Gastroesophageal sphincter (tissue), 3 donors: Measurements from ENCODE around the gene ZSWIM4.

Experiments used
- POLR2A ChIP-seq, 2 donors: fragments of 450-650 bp; IDR thresholded peaks; one replicate each; pipeline ENCODE4 v1.6.1; 2017; ENCODE audit warnings: antibody characterized with exemption in 2 of 2, mild to moderate bottlenecking in 2 of 2, moderate library complexity in 1 of 2
- TF ChIP-seq, protein P1 (sequence below), 4 experiments: fragments of 200-600 bp in 2 of 4; fragments of 450-650 bp in 2 of 4; sonication (generic) in 1 of 4; IDR thresholded peaks; one replicate each; pipeline ENCODE4 v1.5.1; 2017 to 2019; ENCODE audit warnings: antibody characterized with exemption in 4 of 4, mild to moderate bottlenecking in 2 of 4, moderate library complexity in 2 of 4

DNA sequence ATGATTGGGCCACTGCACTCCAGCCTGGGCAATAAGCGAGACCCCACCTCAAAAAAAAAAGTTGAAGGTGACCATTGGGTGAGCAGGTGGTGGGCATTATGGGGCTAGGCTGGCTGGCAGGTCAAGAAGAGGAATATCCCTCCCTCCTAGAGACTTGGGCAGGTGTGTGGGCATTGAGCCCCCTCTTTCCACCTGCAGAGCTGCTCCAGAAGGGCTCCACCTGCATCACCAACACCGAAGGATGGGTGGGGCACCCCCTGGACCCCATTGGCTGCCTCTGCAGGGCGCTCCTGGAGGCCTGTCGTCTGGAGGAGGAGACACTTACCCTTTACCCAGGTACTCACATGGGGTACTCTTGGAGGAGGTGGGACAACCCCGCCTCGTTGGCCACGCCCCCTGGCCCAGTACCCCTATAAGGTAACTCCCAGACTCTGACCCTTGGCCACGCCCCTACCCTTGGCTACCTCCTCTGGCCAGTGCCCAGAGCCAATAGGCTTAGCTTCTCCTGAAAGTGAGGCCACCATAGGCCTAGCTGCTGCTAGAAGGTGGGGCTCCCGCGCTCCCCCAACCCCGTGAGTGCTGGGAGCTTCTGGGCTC is 21.9 kb downstream of the ZSWIM4 start:
- TF ChIP-seq, protein P1, sequence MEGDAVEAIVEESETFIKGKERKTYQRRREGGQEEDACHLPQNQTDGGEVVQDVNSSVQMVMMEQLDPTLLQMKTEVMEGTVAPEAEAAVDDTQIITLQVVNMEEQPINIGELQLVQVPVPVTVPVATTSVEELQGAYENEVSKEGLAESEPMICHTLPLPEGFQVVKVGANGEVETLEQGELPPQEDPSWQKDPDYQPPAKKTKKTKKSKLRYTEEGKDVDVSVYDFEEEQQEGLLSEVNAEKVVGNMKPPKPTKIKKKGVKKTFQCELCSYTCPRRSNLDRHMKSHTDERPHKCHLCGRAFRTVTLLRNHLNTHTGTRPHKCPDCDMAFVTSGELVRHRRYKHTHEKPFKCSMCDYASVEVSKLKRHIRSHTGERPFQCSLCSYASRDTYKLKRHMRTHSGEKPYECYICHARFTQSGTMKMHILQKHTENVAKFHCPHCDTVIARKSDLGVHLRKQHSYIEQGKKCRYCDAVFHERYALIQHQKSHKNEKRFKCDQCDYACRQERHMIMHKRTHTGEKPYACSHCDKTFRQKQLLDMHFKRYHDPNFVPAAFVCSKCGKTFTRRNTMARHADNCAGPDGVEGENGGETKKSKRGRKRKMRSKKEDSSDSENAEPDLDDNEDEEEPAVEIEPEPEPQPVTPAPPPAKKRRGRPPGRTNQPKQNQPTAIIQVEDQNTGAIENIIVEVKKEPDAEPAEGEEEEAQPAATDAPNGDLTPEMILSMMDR (IDR thresholded peaks at IDR 0.05), result no peak
- no peak for TF ChIP-seq POLR2A (IDR thresholded peaks at IDR 0.05)
